Ammon's horn (tissue), 1 donor: ENCODE data around the gene BMAL1.
A peak's percentile ranks its signal among the peaks of the same experiment; 100 is the strongest.

Experiments
- DNase-seq: peaks from one replicate; pipeline ENCODE4 v3.0.0-alpha.2; 2016; ENCODE audit warnings: low spot score

Gene BMAL1

DNA sequence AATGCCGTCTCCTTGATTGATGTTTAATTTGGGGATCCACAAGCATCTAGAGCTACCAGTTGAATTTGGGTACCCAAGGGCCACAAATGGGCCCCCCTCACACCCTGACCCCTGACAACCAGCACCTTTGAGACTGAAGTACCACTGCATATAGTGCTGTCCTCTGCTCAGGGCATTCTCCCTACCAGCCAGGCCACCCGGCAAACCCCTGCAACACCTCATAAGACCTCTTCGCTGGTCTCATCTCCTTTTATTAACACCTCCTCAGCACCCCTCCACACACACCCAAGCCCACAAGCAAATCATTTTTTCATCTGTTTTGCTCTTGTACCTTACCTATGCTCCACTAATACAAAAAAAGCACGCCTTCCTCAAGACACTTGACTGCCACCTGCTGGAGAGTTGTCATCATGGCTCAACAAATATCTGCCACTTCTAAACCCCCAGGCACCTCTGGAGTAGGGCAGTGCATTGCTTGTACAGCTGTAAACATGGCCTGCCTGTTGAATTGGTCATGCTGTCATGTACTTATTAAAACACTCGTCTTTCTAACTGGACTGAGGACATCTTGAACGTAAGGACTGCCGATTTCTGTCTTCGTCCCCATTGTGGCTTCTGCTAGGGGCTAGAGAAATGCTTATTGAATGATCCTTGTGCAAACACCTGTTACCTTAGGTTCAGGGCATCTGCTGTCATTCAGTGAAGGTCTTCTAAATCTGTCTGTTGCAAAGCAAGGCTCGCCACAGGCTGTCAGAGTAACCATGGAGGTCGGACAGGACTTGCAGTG is 66.5 kb downstream of the BMAL1 start:
- peak; percentile 81 for DNase-seq

DNA sequence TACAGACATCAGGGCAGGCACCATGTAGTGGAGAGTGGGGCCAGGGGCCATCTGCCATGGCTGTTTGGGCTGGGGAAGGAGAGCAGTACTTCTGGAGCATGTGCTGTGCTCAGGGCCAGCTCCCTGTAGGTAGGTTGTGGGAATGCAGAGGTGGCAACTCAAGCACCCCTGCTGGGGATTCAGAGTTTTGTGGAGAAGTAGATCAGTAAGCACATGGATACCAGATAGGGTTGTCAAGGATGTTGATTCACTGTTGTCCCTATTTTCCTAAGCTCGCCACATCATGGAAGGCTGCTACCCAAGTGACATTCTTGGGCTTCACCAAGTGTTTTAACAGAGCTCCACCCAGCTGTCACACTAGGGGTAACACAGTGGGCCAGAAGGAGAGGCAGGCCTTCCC is 67.2 kb downstream of the BMAL1 start:
- DNase-seq = no peak

DNA sequence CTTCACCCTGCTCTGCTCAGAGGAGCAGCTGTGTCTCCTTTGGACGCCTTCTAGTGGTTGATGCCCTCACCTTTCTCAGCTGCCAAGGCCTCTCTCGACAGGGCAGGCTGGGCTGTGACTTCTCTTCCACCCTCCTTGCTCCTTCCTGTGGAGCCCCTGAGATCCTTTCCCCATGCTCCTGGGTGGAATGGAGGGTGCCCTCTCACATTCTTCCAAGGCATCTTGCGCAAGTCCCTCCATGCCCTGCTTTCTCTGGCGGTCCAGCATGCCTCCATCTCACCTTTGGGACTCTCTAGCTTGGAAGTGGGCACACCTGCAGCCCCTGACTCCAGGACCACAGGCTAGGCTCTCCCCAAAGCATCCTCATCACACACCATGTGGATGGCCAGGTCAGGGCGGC is 68.9 kb downstream of the BMAL1 start:
- no peak for DNase-seq

DNA sequence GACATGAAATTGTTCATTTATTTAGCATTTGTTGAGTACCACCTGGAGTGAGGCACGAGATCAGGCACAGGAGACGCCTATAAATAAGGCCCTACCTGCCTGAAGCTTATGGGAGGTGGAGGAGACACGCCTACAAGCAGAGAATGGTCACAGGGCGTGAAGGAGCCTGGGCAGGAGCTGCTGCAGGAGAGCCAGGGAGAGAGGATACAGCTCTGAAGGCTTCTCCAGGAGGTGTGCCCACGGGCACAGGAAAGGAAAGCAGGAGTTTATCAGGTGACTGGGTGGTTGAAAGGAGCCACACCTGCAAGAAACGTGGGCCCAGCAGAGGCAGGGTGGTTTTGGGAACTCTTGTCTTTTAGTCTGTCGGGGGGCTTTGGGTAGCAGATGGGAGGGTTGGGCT is 70.3 kb downstream of the BMAL1 start:
- no peak for DNase-seq

DNA sequence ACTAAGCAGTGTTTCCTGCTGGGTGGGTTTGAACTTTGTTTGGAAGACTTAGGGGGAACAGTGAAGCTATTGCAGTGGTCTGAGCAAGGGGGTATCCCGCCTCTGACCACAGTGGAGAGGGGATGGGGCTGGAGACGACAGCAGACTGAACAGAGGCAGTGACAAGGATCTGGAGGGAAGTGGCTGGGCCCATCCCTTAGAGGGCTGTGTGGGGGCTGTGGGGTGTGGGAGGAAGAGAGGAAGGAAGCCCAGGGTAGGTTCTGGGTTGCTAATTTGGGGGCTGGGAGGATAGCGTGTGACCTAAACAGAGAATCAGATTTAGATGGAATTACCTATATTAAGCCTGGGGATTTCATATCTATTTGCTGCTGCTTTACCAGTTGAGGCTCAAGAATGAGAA is 70.7 kb downstream of the BMAL1 start:
- no peak for DNase-seq

DNA sequence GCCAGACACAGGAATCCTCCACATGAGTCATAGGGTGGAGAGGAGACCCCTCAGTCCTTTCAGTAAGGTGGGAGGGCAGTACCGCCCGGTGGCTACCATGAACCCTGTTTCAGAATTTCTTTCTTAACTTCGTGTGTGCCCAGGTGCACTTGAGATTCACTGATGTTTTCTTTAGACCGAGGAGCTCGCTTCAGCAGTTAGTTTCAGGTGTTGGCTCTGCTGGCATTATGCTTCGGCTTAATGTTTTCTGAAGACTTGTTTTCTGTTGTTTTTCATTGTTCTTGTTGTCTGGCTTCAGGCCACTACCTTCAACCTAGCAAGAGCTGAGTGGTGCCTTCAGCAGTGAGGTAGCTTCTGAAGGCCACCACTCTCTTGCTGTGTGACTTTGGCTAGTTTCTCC is 71.5 kb downstream of the BMAL1 start:
- no peak for DNase-seq

DNA sequence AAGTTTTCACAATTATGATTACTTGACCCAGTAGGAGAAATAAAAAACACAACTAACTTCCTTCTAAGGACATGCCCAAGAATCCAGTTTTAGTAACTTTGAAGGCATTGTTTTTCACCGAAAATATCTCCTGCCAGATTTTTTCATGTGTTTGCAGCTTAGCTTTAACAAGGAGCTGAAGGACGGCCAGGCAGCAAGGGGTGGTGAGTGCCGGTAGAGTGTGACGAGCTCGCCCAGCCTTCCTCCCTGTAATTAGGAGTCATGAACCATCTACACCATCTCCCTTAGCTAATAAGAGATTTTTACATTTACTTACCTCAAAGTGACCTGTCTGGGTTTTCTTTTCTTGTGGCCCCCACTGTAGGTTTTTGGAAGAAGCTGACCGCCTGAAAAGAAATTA is 72.0 kb downstream of the BMAL1 start:
- no peak for DNase-seq

DNA sequence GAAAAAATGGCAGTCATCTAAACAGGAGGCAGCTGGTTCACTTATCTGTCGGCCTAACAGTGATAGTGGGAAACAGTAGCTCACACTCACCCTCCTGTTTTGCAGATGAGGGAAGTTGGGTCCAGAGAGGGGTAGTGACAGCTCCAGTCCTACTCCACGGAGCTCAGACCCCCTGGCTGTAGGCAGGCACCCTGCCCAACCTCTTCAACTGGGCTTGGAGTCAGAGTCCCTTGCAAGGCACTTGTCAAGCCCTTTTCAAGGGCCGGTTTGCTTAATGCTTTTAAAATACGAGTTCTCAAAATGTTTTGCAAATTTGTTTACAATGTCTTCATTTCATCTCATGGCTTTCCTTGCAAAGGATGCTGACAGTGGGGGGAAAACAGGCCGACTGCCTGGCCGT is 75.1 kb downstream of the BMAL1 start:
- no peak for DNase-seq

DNA sequence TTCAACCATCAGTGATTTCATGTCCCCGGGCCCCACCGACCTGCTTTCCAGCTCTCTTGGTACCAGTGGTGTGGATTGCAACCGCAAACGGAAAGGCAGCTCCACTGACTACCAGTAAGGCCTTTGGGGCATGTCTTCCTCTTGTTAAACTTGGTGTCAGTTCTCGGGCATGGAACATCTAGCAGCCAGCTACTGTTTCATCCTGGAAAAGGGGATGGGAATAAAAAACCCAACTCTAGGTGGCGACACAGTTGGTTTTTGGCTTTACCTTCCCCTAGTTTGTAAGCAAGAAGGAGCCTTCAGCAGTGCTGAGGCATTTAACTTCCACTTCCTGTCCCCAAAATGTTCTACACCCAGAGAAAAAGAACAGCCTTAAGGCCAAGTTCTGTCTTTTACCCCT is 76.7 kb downstream of the BMAL1 start:
- DNase-seq = no peak

DNA sequence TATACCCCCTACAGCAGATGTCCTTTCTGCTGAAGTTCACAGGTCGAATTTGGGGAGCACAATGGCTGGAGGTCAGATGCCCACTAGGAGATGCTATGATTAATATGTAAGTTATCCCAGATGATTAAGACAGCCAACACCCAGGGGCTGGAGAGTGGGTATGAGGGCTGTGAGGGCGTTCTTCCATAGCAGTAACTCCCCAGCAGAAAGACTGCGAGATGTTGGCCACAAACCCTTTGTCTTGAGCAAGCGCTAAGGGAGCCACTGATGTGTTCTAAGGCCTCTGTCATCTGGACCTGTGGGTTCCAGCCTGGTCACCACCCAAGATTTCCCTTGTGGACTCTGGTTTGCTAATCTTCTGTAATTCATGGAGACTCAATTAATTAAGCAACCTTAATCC is 77.6 kb downstream of the BMAL1 start:
- DNase-seq = no peak

DNA sequence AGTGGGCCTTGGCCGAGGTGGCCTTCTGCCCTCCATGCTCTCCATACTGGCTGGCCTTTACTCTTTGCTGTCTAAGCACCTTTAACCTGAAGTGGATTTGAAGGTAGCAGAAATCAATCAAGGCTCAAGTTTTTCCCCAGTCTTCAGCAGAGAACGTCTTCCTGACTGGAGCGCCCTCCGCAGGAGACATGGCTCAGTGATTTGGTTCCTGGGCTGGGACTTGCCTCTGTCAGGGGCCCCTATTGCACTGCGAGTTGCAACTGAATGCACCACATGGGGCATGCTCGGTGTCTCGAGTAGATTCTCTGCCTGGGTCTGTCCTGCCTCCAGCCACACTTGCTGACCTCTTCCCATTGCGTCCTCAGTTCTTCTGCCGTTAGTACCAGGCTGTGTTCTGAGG is 79.6 kb downstream of the BMAL1 start:
- no peak for DNase-seq

DNA sequence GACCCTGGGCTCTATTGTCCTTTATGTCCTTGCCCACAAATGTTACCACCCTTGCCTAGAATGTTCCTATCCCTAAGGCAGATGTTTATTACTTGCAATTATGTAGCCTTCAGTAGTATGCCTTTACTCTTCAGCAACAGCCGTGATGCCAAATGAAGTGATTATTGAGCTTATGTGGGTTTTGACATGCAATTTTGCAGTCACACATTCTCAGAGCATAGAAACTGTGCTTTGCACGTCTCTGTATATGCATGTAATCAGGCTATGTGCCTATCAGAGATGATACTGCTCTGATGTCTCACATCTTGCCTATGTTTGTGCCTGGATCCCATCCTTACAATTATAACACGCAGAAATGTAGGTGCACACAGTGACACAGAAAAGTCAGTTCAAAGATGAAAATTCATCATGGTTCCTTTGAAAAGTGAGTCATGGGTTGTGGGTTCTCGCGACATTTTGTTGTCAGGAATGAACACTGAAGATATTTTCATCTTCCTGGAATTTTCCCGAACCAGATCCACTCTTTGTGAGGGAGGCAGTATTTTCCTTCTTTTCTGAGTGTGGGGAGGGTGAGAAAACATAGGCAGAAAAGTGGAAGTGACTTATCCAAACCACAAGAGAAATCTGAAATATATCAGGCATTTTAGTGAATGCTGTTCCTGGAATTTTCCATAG is 81.1 kb downstream of the BMAL1 start:
- DNase-seq = no peak

DNA sequence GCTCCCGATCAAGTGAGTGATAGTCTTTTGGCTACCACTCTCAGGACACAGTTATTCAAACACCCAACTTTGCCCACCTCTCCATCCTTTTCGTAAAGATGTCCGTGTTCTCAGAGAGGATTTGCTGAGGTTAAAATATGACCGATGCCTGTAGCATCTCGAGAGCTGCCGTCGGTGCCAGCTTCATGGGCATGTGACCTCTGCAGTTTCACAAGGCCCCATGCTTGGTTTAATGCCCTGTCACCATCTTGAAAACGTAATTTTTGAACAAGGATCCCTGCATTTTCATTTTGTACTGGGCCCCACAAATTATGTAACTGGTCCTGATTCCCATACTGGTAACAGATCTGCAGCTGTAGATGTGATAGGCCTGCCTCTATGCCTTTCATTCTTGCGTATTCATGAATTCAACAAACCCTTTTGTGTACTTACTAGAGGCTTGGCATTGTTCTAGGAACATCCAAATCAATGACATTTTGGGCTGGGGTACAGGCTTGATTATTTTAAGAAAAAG is 85.1 kb downstream of the BMAL1 start:
- DNase-seq = no peak

DNA sequence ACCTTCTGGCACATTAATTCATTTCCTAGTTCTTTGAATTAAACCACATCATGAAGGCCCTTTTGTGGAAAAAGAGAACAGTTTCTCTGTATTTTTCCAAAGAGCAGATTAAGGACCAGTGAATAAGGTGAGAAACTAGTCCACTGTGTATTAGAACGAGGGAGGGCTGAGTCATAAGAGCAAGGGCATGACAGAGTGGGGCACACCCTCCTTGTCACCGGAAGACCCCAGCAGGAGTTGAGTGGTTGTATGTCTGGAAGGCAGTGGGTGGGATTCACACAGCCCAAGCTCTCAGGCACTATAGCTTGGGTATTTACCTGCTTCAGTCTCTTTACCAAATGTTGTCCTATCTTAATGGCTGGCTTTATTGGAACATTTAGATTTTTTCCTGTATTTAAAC is 86.8 kb downstream of the BMAL1 start:
- DNase-seq = no peak

DNA sequence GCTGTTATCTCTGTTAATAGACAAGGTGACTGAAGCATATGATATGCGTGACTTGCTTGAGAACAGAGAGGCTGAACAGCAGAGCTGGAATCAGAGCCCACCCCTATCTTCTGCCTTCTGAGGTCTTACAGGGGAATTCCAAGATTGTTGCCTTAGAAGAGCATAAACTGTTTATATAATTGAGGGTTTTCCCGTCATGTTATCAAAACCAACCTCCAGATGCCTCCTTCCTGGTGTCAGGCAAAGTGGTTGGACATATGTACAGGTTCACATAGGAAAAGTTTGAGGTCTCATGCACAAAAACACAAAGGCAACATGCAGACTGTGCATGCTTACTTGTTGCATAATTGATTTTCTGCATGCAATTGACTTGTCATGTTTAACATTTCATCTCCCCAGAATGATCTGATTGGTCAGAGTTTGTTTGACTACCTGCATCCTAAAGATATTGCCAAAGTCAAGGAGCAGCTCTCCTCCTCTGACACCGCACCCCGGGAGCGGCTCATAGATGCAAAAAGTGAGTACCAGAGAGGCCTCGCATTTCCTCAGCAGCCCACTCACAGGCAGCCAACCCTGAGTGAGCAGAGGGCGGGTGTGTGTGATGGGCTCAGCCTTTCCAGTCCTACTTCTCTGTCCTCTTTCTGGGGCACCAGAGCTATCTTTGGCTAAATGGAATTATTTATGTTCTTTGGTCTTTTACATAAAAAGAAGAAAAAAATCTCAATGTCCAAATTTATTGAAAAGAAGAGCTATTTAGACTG is 88.9 kb downstream of the BMAL1 start:
- DNase-seq = no peak

DNA sequence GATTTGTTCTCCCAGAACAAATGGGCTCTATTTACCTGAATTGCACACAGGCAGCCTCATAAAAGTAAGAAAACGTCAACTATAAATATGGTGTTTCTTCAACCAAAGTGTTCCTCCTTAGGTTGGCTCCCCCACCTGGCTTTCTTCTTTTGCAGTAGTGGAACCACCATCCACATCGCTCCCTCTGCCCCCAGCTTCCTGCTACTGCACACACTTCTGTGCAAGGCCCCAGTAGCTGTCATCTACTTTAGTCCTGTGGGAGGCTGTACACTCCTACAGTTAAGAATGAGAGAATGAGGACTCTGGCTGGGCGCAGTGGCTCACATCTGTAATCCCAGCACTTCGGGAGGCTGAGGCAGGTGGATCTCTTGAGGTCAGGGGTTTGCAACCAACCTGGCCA is 89.5 kb downstream of the BMAL1 start:
- DNase-seq = no peak

DNA sequence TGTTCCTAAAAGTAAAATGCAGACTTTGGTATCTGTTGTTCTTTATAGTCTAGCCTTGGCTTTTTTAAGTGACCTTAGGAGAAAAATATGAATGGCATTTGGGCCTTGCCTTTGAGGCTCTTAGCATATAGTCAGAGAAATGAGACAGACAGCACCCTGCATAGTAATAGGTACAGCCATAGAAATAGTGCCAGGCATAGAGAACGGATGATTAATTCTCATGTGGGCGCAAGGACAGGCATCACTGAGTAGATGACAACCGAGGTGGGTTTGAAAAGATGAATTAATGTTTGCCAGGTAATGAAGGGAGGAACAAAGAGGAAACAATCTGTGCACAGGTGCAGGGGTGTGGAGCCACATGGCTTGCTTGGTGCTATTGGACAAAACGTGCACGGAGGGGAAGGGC is 90.5 kb downstream of the BMAL1 start:
- DNase-seq = peak; percentile 20

DNA sequence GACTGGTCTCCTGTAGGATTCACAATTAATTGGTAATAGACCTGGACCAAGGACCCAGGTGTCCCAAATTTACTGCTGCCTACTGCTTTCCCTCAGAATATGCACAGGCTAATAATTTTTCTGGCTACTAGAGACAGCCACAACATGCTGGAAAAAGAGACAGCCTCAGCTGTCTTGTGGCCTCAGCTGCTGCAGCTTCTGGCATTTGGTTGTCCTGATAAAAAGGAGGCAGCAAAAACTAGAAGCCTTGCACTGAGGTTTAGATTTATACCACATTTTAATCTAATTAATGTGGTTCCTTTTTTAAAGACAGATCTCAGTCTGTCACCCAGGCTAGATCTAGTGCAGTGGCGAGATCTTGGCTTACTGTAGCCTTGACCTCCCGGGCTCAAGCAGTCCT is 95.6 kb downstream of the BMAL1 start:
- DNase-seq = no peak

DNA sequence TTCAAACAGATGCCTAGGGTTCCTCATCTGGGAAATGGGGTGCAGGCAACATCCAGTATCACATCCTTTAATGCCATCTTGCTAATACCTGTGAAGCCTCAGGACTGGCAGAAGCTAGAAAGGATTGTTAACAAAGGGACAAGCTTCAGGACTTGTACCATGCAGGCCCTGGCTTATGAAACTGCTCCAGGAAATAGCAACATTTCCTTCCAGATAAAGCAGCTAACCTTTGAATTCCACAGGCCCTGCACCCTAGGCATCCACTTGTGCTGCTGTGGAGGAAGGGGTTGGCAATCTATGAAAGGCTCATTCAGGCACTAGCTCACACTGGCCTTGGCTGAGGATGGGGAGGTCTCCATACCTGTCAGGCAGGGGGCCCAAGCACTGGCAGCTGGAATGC is 98.2 kb downstream of the BMAL1 start:
- DNase-seq = no peak

DNA sequence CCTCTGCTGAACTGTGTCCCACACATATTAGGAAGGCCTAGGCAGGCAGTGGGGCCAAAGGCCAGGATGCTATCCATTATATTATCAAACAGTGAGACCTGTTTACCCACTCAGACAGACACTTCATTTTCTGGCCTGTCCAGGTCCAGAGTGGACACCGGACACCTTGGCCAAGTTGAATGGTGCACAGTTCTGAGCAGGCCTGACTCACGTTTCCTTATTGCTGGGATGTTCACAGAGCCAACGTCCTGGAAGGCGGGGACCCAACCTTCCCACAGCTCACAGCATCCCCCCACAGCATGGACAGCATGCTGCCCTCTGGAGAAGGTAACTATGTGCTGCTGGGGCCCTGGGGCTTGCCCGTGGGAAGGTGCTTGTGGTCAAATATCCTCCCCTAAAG is 98.8 kb downstream of the BMAL1 start:
- no peak for DNase-seq

DNA sequence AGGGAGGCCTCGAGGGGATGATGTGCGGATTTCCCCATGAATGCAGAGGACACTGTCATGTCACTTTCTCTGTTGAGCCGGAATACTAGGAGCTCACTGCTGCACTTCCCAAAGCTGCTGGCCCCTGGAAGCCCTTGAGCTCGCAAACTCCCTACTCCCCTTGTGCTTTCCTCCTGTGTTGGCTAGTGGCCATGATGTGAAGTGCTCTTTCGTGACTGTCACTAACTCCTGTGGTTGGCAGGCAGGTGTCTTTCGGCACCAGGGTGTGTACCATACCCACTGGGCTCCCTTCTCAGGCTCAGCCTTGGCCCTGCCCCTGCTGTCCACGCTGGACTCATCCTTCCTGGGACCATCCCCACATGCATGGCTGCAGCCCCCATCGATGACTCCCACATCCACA is 99.2 kb downstream of the BMAL1 start:
- no peak for DNase-seq

DNA sequence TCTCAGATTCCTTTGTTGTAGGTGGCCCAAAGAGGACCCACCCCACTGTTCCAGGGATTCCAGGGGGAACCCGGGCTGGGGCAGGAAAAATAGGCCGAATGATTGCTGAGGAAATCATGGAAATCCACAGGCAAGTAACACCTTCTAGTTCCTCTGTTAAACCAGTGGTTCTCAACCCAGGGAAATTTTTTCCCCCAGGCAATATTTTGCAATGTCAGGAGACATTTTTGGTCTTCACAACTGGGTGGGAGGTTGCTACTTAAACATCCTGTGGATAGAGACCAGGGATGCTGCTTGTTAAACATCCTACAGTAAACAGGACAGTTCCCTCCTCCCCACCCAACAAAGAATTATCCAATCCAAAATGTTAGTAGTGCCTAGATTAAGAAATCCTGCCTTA is 100.7 kb downstream of the BMAL1 start:
- no peak for DNase-seq

DNA sequence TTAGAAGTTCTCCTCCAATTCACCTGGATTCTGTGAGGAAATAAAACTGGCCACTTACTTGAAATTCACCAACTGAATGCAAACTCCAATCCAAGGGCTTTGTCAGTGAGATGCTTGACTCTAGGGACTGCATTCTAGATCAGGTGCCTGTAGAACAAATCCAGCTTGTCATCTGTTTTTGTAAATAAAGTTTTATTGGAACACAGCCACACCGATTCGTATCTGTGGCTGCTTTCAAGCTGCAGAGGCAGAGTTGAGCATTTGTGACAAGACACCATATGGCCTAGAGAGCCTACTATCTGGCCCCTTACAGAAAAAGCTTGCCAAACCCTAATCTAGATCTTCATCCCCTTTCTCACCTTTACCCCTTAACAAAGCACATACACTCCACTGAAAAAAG is 103.1 kb downstream of the BMAL1 start:
- DNase-seq = no peak
